ENCODE results near the gene HOMER3. TPM values are rescaled to one million over a fixed set of nuclear protein-coding genes. Genes with fewer than 3 reads are reported as not detected.

The HOMER3 gene
- total RNA-seq, 2 donors from 2014 or later: 28.8 to 37.0 TPM

DNA sequence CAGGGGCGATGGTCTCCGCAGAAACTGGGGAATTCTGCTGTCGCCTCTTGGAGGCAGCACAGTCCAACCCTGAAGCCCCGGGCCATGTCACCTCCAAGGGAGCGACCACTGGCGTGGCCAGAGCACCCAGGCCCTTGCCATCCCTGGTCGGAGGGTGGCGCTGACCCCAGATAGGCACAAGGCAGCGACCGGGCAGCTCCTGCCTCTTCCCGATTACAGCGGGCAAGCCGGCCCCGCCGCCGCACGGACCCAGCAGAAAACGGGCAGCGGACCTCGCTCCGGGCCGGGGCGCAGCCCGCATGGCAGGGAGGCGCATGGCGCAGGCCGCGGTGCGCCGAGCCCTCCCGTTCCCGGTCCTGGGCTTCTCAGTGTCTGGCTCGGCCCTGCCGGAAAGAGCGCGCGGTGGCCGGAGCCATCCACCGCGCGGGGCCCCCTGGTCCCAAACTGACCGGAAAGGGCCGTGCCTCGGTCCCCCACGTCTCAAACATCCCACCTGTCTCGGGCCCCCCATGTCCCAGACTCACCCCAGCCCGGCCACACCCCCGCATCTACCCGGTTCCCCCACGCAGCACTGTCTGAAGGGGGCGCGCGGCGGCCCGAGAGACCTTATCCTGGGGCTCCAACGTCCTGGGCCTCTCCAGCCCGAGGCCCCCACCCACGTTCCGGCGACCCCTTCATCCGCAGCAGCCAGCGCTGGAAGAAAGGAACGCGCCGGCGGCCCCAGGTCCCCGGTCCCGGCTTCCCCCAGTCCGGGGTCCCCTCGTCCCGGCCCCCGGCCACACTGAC is 45.8 kb downstream of the HOMER3 start:
- no peak for DNase-seq (ENCODE audit: low spot score)
- intact Hi-C loops (cut with DNase I): no loop called here

DNA sequence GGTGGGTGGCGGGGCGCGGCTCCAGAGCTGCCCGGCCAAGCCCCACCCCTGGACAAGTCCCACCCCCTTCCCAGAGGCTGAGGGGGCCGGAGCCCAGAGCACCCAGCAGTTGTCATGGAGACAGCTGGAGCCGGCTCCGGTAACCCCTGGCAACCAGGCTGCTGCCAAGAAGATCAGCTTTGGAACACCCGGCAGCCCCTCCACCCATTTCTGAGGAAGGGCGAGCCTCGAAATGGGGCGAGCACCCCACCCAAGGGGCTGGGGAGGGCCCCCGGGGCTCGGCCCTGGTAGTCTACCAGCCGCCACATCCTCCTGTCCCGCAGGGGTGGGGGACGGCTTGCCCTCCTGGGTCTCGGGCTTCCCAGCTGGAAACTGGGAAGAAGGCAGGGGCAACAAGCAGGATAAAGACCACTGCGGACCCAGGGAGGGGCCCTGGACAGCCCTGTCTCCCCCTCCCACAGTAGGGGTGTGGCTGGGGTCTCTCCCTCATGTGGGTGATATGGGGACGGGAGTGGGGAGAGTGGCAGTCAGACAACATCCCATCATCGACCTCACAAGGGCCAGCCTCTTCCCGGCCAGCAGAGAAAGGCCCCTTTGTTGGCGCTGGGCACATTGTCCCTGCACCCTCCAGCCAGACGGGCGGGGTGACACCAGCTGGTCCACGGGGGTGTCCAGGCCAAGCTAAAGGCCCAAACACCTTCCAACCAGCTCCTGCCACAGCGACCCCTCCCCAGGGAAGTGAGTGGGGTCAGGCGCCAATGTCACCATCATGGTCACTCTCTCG is 46.6 kb downstream of the HOMER3 start:
- peak; percentile 76 for DNase-seq (ENCODE audit: low spot score)
- intact Hi-C loops (cut with DNase I): no loop called here

DNA sequence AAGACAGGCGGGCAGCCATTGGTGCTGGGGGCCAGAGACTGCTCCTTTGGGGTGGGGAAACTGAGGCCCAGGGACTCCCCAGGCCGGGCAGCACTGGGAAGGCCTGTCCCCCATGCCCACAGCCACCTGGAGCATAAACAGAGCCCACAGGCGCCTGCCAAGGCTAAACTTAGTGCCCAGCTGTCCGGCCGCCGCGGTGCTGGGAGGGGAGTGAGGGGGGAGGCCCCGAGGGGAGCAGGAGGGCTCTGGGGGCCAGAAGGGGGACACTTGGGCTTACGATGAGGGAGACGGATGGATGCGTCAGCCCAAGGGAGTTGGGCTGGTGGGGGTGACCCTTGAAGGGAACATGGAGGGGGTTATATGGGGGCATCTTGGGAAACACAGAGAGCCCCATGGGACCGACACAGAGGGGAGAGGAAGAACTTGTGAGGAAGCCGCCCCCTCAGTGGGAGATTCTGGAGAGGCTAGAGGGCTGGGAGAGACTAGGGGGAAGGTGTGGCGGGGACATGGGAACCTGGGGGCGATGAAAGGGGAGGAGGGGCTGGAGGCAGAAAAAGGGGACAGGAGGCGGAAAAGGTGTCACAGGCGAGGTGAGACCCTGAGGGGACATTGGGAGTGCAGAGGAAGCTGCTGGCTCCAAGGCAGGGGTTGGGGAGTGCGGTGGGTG is 47.3 kb downstream of the HOMER3 start:
- DNase-seq (ENCODE audit: low spot score): no peak
- intact Hi-C loops (cut with DNase I): no loop called here

DNA sequence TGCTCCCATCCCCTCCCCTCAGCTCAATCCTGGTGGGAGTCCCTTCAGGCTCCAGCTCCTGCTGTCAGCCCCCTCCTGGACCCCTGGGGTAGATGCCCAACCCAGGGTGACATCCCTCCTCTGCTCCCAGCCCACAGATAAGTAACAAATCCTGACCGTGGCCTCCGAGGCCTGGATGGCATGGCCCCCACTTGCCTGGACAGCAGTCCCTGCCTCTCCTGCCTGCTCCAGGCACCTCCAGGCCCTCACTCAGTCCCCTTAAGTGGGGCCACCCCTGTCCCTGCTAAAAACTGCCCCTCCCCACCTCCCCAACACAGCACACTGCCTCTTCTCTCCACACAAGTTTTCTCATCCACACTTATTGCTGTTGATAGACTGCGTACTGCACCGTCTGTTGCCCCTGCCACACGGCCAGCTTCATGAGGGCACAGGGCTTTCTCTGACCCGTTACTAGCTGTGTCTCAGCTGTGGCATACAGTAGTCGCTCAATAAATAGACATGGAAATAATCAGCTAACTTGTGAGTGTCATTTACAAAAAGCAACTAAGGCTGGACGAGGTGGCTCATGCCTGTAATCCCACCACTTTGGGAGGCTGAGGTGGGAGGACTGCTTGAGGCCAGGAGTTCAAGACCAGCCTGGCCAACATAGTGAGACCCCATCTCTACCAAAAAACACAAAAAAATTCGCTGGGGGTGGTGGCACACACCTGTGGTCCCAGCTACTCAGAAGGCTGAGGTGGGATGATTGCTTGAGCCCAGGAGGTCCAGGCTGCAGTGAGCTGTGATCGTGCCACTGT is 50.9 kb downstream of the HOMER3 start:
- intact Hi-C loops (cut with DNase I): no loop called here
- DNase-seq (ENCODE audit: low spot score): no peak

DNA sequence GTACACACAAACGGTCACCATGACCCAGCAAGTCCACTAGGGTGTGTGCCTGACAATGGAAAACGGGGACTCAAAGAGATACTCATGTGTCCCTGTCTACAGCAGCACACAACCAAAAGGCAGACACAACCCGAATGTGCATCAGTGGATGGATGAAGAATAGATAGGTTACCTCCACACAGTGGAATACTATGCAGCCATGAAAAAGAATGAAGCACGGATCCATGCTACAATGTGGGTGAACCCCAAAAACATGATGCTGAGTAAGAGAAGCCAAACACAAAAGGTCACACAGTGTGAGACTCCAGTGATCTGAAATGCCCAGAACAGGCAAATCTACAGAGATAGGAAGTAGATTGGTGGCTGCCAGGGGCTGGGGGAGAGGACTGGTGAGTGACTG is 54.0 kb downstream of the HOMER3 start:
- intact Hi-C loops (cut with DNase I): no loop called here
- no peak for DNase-seq (ENCODE audit: low spot score)

DNA sequence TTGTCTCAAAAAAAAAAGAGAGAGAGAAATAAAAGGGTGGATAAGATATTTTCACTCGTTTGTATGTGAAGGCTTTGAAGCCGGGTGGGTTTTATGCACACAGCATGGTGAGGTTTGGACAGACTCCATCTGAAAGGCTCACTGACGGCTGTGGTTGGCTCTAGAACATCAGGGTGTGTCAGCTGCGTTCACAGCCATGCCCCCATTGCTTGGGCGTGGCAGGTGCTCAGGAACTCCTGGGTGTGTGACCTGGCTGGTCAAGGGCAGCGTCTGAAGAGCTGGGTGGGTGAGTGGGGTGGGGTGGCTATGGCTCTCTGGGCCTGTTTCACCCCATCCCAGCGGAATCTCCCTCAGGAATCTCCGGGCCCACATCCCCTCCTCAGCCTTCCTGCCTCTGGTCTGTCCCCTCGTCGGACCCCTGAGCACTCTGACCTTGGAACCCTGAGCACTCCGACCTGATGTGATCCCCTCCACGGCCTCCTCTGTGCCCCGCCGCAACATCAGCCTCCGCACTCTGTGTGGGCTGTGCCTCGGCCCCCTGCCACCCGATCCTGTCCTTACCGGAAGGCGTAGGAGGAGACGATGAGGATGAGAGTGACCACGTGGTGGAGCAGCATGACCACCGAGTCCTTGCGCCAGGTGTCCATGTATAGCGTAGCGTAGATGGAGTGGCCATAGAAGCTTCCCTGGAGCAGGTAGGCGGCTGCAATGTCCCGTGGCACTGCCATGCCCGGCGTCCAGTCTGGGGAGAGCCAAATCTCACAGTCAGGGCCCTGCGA is 57.3 kb downstream of the HOMER3 start:
- intact Hi-C loops (cut with DNase I): no loop called here
- DNase-seq (ENCODE audit: low spot score): no peak

DNA sequence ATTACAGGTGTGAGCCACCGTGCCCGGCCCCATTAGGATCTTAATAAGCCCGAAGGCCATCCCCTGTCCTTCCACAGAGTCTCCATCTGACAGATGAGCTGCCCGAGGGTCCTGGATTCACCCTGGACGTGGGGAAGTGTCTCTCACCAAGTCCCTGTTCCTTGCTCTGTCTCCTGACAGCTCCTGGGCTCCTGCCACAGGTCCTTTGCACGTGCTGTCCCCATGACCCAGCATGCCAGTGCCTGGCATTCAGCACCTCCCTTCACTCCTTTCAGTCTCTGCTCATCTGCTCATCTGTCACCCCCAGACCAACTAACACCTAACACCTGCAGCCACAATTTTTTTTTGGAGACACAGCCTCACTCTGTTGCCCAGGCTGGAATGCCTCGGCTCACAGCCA is 59.5 kb downstream of the HOMER3 start:
- no peak for DNase-seq (ENCODE audit: low spot score)
- intact Hi-C loops (cut with DNase I): no loop called here

DNA sequence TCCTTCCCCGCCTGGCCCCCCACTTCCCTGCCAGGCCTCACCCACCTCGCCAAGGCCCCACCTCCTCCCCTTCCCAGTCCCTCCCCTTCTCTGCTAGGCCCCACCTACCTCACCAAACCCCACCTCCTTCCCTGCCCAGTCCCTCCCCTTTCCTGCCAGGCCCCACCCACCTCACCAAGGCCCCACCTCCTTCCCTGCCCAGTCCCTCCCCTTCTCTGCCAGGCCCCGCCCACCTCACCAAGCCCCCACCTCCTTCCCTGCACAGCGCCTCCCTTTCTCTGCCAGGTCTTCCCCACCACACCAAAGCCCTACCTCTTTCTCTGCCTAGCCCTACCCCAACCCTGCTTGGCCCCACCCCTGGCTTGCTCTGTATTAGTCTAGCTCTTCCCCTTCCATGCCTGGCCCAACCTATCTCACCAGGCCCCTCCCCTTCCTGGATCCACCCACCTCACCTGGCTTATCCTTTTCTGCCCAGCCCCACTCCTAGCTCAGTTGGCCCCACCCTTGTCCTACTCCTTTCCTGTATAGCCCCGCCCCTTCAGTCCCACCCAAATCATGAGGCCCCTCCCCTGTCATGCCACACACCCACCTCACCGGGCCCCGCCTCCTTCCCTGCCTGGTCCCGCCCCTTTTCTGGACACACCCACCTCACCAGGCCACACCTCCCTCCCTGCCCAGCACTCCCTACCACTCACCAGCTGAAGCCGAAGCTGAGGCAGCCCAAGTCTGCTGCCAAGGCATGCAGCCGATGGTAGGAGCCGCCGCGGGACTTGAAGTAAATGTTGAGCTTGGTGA is 61.2 kb downstream of the HOMER3 start:
- intact Hi-C loops (cut with DNase I): no loop called here
- no peak for DNase-seq (ENCODE audit: low spot score)

Other genes with a start within 250 kb of the HOMER3 start
- 100 to 1,000 TPM in 1 of 2 donors, 10 to 100 TPM in 1; 72.2 to 403 TPM for gene COMP, start 149.9 kb downstream of the HOMER3 start, total RNA-seq
- gene UPF1, start 109.3 kb downstream of the HOMER3 start, total RNA-seq: 10 to 100 TPM; 45.1 to 56.5 TPM
- gene CERS1, start 45.1 kb downstream of the HOMER3 start, total RNA-seq: 1 to 10 TPM in 1 of 2 donors, under 1 TPM in 1; 0.38 to 1.5 TPM
- gene COPE, start 21.8 kb downstream of the HOMER3 start, total RNA-seq: 100 to 1,000 TPM; 139 to 141 TPM
- 10 to 100 TPM; 28.8 to 28.9 TPM for gene DDX49, start 21.5 kb downstream of the HOMER3 start, total RNA-seq
- 10 to 100 TPM; 50.4 to 51.1 TPM for gene SUGP2, start 92.3 kb upstream of the HOMER3 start, total RNA-seq
- gene ARMC6, start 92.4 kb upstream of the HOMER3 start, total RNA-seq: 10 to 100 TPM; 12.6 to 19.3 TPM
- gene SLC25A42, start 122.8 kb upstream of the HOMER3 start, total RNA-seq: 1 to 10 TPM; 4.9 to 8.0 TPM
- gene TMEM161A, start 197.3 kb upstream of the HOMER3 start, total RNA-seq: 10 to 100 TPM; 14.0 to 20.1 TPM
- 1 to 10 TPM in 1 of 2 donors, under 1 TPM in 1; 0.76 to 1.3 TPM for gene MEF2B, start 229.0 kb upstream of the HOMER3 start, total RNA-seq

Measured in posterior vena cava (tissue), 2 donors.